Hepatocyte (in vitro differentiated cells): ENCODE measurements around the gene EMILIN1. TPM values are rescaled to one million over a fixed set of nuclear protein-coding genes. Genes with fewer than 3 reads are reported as not detected.
A peak's percentile ranks its signal among the peaks of the same experiment; 100 is the strongest.

Source experiments
- DNase-seq: peaks from one replicate; pipeline ENCODE4 v3.0.0-alpha.2; 2016; ENCODE audit warnings: low spot score
- H2AFZ ChIP-seq: fragments of 200-600 bp; sonication (generic); 2 replicates; pipeline ENCODE4 v1.6.0; 2016; ENCODE audit warnings: antibody characterized with exemption, mild to moderate bottlenecking
- H3K27ac ChIP-seq: fragments of 200-600 bp; sonication (generic); 2 replicates; pipeline ENCODE4 v1.5.1; 2016; ENCODE audit warnings: mild to moderate bottlenecking
- H3K27me3 ChIP-seq: fragments of 200-600 bp; sonication (generic); 2 replicates; pipeline ENCODE4 v1.6.1; 2016
- H3K36me3 ChIP-seq: fragments of 200-600 bp; sonication (generic); replicated peaks from 2 replicates; pipeline ENCODE4 v1.5.1; 2016; ENCODE audit warnings: low read depth; ENCODE audit not compliant: insufficient read depth
- H3K4me1 ChIP-seq: fragments of 200-600 bp; sonication (generic); 2 replicates; pipeline ENCODE4 v1.5.1; 2016; ENCODE audit warnings: mild to moderate bottlenecking, moderate library complexity; ENCODE audit not compliant: insufficient read depth
- H3K4me2 ChIP-seq: fragments of 200-600 bp; sonication (generic); 2 replicates; pipeline ENCODE4 v1.6.0; 2016
- H3K4me3 ChIP-seq: fragments of 200-600 bp; sonication (generic); 2 replicates; pipeline ENCODE4 v1.5.1; 2016; ENCODE audit warnings: mild to moderate bottlenecking
- H3K79me2 ChIP-seq: fragments of 200-600 bp; sonication (generic); 2 replicates; pipeline ENCODE4 v1.6.0; 2017; ENCODE audit warnings: mild to moderate bottlenecking
- H3K9me2 ChIP-seq: fragments of 200-600 bp; sonication (generic); replicated peaks from 2 replicates; pipeline ENCODE4 v1.6.0; 2017; ENCODE audit warnings: mild to moderate bottlenecking; ENCODE audit not compliant: insufficient read depth
- H3K9me3 ChIP-seq: fragments of 200-600 bp; sonication (generic); 2 replicates; pipeline ENCODE4 v1.5.1; 2016; ENCODE audit warnings: low read depth, mild to moderate bottlenecking
- H4K20me1 ChIP-seq: fragments of 200-600 bp; sonication (generic); 2 replicates; pipeline ENCODE4 v1.6.0; 2016; ENCODE audit warnings: mild to moderate bottlenecking; ENCODE audit not compliant: insufficient read depth, poor library complexity, severe bottlenecking
- EZH2 ChIP-seq: fragments of 200-600 bp; sonication (generic); IDR thresholded peaks from 2 replicates; pipeline ENCODE4 v1.6.1; 2016; ENCODE audit warnings: antibody characterized with exemption, mild to moderate bottlenecking, borderline replicate concordance
- EZH2phosphoT487 ChIP-seq: fragments of 200-600 bp; sonication (generic); IDR thresholded peaks from one replicate; pipeline ENCODE4 v1.6.1; 2018; ENCODE audit warnings: antibody characterized with exemption, mild to moderate bottlenecking, low read depth, moderate library complexity; ENCODE audit not compliant: unreplicated experiment, severe bottlenecking
- WGBS: methylation state at CpG from one replicate; pipeline ENCODE4 v1.1.6; 2016; ENCODE audit warnings: low lambda C conversion rate; ENCODE audit errors: missing lambda C conversion rate; 5-methylcytosine and 5-hydroxymethylcytosine counted together
- polyA plus RNA-seq: library from polyadenylated mRNA; unstranded; fragments of >200 nt; fragmentation: Nextera tagmentation; extraction: Ambion mirVana; gene quantifications from 2 replicates; pipeline ENCODE4 v1.2.1, GENCODE V29; 2016
- total RNA-seq: library from RNA; depleted of rRNA; stranded (reverse); fragments of >200 nt; gene quantifications from 2 replicates; pipeline ENCODE4 v1.2.3, GENCODE V29; 2014
- TF ChIP-seq, protein P1 (sequence below): fragments of 200-600 bp; sonication (generic); IDR thresholded peaks from 2 replicates; pipeline ENCODE4 v1.5.1; 2016; ENCODE audit warnings: antibody characterized with exemption, mild to moderate bottlenecking; ENCODE audit not compliant: poor library complexity

EMILIN1 gene
- total and polyA plus RNA-seq, 2 experiments from 2014 or later: 80.8 to 109 TPM

DNA sequence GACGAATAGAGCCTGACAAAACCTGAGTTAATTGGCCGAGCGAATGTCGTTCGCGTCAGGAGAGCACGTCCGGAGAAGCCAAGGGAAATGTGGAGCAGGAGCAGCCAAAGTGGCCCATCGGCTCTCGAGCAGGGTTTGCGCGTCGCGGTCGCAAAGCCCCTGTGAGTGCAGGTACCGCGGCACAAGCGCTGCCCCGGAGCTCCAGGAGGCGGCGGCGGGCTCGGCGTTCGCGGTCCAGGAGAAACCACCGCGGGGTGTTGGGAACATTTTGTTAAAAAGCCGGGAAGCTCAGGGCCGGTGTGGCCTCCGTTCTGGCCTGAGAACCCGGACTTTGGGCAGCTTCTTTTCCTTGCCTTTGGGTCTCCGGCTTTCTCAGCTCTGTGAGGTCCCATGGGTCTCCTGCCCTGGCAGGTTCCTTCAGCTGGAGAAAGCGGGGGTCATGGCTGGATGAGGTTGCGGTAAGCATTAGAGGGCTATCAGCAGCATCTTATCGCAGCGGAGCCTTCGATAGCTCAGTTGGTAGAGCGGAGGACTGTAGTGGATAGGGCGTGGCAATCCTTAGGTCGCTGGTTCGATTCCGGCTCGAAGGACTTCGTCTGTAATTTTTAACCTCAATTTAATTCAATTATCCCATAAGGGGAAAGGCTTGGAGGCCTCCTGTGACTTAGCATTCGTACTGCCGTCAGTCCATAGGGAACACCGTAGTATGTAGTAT, 28.0 kb upstream of the EMILIN1 start:
- Histone ChIP-seq H3K4me3 (peak overlapping the region; percentile 85), H4K20me1 (no peaks in the 10 kb centered on the region), H3K27ac (peak overlapping the region; percentile 91), H2AFZ (peak overlapping the region; percentile 51), H3K9me2 (no peaks in the 10 kb centered on the region), H3K79me2 (no peaks in the 10 kb centered on the region), H3K36me3 (no peaks in the 10 kb centered on the region), H3K27me3 (no peaks in the 10 kb centered on the region), H3K4me1 (peaks cover 12% of the 10 kb centered on the region), H3K4me2 (peak overlapping the region; percentile 83), H3K9me3 (no peaks in the 10 kb centered on the region)
- peak; percentile 94 for DNase-seq
- TF ChIP-seq EZH2 (no peak), EZH2phosphoT487 (no peak)
- TF ChIP-seq, protein P1, sequence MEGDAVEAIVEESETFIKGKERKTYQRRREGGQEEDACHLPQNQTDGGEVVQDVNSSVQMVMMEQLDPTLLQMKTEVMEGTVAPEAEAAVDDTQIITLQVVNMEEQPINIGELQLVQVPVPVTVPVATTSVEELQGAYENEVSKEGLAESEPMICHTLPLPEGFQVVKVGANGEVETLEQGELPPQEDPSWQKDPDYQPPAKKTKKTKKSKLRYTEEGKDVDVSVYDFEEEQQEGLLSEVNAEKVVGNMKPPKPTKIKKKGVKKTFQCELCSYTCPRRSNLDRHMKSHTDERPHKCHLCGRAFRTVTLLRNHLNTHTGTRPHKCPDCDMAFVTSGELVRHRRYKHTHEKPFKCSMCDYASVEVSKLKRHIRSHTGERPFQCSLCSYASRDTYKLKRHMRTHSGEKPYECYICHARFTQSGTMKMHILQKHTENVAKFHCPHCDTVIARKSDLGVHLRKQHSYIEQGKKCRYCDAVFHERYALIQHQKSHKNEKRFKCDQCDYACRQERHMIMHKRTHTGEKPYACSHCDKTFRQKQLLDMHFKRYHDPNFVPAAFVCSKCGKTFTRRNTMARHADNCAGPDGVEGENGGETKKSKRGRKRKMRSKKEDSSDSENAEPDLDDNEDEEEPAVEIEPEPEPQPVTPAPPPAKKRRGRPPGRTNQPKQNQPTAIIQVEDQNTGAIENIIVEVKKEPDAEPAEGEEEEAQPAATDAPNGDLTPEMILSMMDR: peak; percentile 30
- 1% methylated on average over 48 of the region's 48 CpGs for WGBS

DNA sequence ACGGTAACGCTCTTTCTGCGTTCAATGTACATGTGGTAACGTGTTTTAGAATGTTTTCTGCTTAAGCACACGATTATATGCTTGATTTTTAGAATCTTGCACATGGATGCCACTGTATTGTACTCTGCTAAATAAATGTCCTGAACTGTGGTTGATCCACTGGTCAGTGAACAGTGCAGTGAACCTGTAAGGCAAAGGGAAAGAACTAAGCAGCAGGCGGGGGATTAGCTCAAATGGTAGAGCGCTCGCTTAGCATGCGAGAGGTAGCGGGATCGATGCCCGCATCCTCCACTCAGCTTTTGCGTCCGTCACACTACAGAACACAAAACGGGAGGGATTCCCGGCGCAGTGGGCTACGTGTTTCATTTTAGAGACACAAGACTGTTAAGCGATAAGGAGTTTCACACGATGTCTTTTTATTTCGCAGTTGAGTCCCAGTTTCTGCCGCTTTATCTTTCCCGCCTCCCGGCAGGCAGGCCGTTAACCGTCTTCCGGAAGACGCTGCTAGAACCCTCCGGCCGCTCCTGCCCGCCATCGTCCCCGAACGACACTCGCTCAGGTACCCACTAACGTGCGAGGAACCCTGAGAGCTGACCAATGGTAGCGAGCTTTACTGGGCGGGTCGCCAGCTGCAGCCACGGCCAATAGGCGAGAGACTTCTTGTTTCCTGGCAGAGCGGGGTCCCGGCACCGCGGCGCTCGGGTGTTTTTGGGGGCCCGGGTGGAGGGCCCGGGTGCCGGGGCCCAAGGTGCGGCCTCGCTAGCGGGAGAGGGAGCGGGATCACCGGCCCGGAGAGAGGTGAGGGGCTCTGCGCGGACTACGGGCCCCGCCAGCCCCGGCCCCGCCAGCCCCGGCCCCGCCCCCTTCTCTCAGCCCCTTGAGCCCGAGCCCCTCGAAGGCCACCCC, 27.2 kb upstream of the EMILIN1 start, which contains the start of gene AGBL5:
Gene AGBL5 (plus strand): TSS at position 673 of the 906 bp plus-strand sequence. CDS start 1,291 bp downstream, outside the sequence.
- peaks cover 12% of the 10 kb centered on the region for H3K4me1 ChIP-seq
- no peaks in the 10 kb centered on the region for H3K79me2 ChIP-seq
- H3K9me2 ChIP-seq: no peaks in the 10 kb centered on the region
- TF ChIP-seq EZH2: no peak
- TF ChIP-seq EZH2phosphoT487: no peak
- TF ChIP-seq, protein P1: no peak
- H3K27ac ChIP-seq: peak within 1 kb of the TSS; percentile 91
- under 1% methylated on average over 49 of the region's 67 CpGs for WGBS
- DNase-seq: peak; percentile 96
- no peaks in the 10 kb centered on the region for H3K36me3 ChIP-seq
- peak within 1 kb of the TSS; percentile 51 for H2AFZ ChIP-seq
- H3K4me3 ChIP-seq: peak within 1 kb of the TSS; percentile 85
- H4K20me1 ChIP-seq: no peaks in the 10 kb centered on the region
- H3K27me3 ChIP-seq: no peaks in the 10 kb centered on the region
- H3K4me2 ChIP-seq: peak within 1 kb of the TSS; percentile 83
- H3K9me3 ChIP-seq: no peaks in the 10 kb centered on the region

GRCh38 chr2:27051902-27052645, 26.3 kb upstream of the EMILIN1 start:
- no peaks in the 10 kb centered on the region for H3K27me3 ChIP-seq
- H3K27ac ChIP-seq: peak overlapping the region; percentile 91
- peak; percentile 38 for DNase-seq
- H4K20me1 ChIP-seq: no peaks in the 10 kb centered on the region
- peak overlapping the region; percentile 17 for H2AFZ ChIP-seq
- 6% methylated on average over 13 of the region's 24 CpGs for WGBS
- no peaks in the 10 kb centered on the region for H3K9me3 ChIP-seq
- H3K9me2 ChIP-seq: no peaks in the 10 kb centered on the region
- no peaks in the 10 kb centered on the region for H3K36me3 ChIP-seq
- TF ChIP-seq EZH2 (no peak), EZH2phosphoT487 (no peak)
- TF ChIP-seq, protein P1: no peak
- peak overlapping the region; percentile 61 for H3K4me3 ChIP-seq
- peak overlapping the region; percentile 83 for H3K4me2 ChIP-seq
- no peaks in the 10 kb centered on the region for H3K79me2 ChIP-seq
- peaks cover 12% of the 10 kb centered on the region for H3K4me1 ChIP-seq
